ENCODE results near the gene PRKD2.

The PRKD2 gene

GRCh38 chr19:46685189-46685588 is 31.7 kb downstream of the PRKD2 start:
- no peaks in the 10 kb centered on the region for H3K9me3 ChIP-seq (ENCODE audit: severe bottlenecking)
- no peak for DNase-seq
- H3K36me3 ChIP-seq: peaks cover 26% of the 10 kb centered on the region
- no peak overlapping the region for H3K4me3 ChIP-seq (ENCODE audit: low read depth, low read length)
- no peaks in the 10 kb centered on the region for H3K27me3 ChIP-seq (ENCODE audit: insufficient read depth, low read depth, severe bottlenecking)
- no peak for TF ChIP-seq CTCF (IDR thresholded peaks at IDR 0.05; ENCODE audit: low read depth, low read length)
- H3K27ac ChIP-seq: no peak overlapping the region

- DNase-seq: peak; percentile 51
- TF ChIP-seq CTCF (IDR thresholded peaks at IDR 0.05; ENCODE audit: low read depth, low read length): no peak
- no peaks in the 10 kb centered on the region for H3K27me3 ChIP-seq (ENCODE audit: insufficient read depth, low read depth, severe bottlenecking)
- H3K9me3 ChIP-seq (ENCODE audit: severe bottlenecking): no peaks in the 10 kb centered on the region
- no peak overlapping the region for H3K4me3 ChIP-seq (ENCODE audit: low read depth, low read length)
- H3K27ac ChIP-seq: no peak overlapping the region
- peaks cover 15% of the 10 kb centered on the region for H3K36me3 ChIP-seq
Measured at GRCh38 chr19:46678110-46678732, 38.7 kb downstream of the PRKD2 start.

- H3K36me3 ChIP-seq: peaks cover 13% of the 10 kb centered on the region
- H3K27ac ChIP-seq: no peak overlapping the region
- no peaks in the 10 kb centered on the region for H3K27me3 ChIP-seq (ENCODE audit: insufficient read depth, low read depth, severe bottlenecking)
- no peaks in the 10 kb centered on the region for H3K9me3 ChIP-seq (ENCODE audit: severe bottlenecking)
- no peak overlapping the region for H3K4me3 ChIP-seq (ENCODE audit: low read depth, low read length)
- no peak for TF ChIP-seq CTCF (IDR thresholded peaks at IDR 0.05; ENCODE audit: low read depth, low read length)
- DNase-seq: peak; percentile 69
Measured at GRCh38 chr19:46674416-46675178, 42.3 kb downstream of the PRKD2 start.

- no peak for DNase-seq
- Histone ChIP-seq H3K27me3 (ENCODE audit: insufficient read depth, low read depth, severe bottlenecking) (no peaks in the 10 kb centered on the region), H3K4me3 (ENCODE audit: low read depth, low read length) (no peak overlapping the region)
Measured at GRCh38 chr19:46670813-46671212, 46.1 kb downstream of the PRKD2 start.

GRCh38 chr19:46668662-46669061 is 48.3 kb downstream of the PRKD2 start:
- no peak for TF ChIP-seq CTCF (IDR thresholded peaks at IDR 0.05; ENCODE audit: low read depth, low read length)
- DNase-seq: no peak
- Histone ChIP-seq H3K36me3 (peaks cover 2% of the 10 kb centered on the region; the same call in 1 of the 2 replicates), H3K27ac (no peak overlapping the region), H3K9me3 (ENCODE audit: severe bottlenecking) (no peaks in the 10 kb centered on the region), H3K4me3 (ENCODE audit: low read depth, low read length) (no peak overlapping the region), H3K27me3 (ENCODE audit: insufficient read depth, low read depth, severe bottlenecking) (no peaks in the 10 kb centered on the region)

More at GRCh38 chr19:46670813-46671212, 46.1 kb downstream of the PRKD2 start:
- H3K27ac ChIP-seq: no peak overlapping the region
- TF ChIP-seq CTCF (IDR thresholded peaks at IDR 0.05; ENCODE audit: low read depth, low read length): no peak
- no peaks in the 10 kb centered on the region for H3K9me3 ChIP-seq (ENCODE audit: severe bottlenecking)
- peaks cover 7% of the 10 kb centered on the region; the same call in 1 of the 2 replicates for H3K36me3 ChIP-seq

Data from WERI-Rb-1 (cell line).